Osteocyte (in vitro differentiated cells): ENCODE data around the gene ZDHHC14. TPM values are rescaled to one million over a fixed set of nuclear protein-coding genes. Genes with fewer than 3 reads are reported as not detected.

Experiments
- DNase-seq: peaks from one replicate; pipeline ENCODE4 v3.0.0; 2021; ENCODE audit warnings: mixed read lengths; ENCODE audit not compliant: unreplicated experiment; ENCODE audit errors: extremely low spot score
- H3K27ac Mint-ChIP-seq: one replicate; pipeline ENCODE4 v1.8.0; 2021; ENCODE audit warnings: mild to moderate bottlenecking, mixed read lengths; ENCODE audit not compliant: unreplicated experiment
- H3K27me3 Mint-ChIP-seq: one replicate; pipeline ENCODE4 v1.8.0; 2021; ENCODE audit warnings: mixed read lengths; ENCODE audit not compliant: unreplicated experiment
- H3K36me3 Mint-ChIP-seq: one replicate; pipeline ENCODE4 v1.8.0; 2021; ENCODE audit warnings: mixed read lengths; ENCODE audit not compliant: unreplicated experiment
- H3K4me1 Mint-ChIP-seq: one replicate; pipeline ENCODE4 v1.8.0; 2021; ENCODE audit warnings: mixed read lengths; ENCODE audit not compliant: unreplicated experiment
- H3K4me3 Mint-ChIP-seq: one replicate; pipeline ENCODE4 v1.8.0; 2021; ENCODE audit warnings: mild to moderate bottlenecking, moderate library complexity, mixed read lengths; ENCODE audit not compliant: unreplicated experiment
- H3K9me3 Mint-ChIP-seq: one replicate; pipeline ENCODE4 v1.8.0; 2021; ENCODE audit warnings: mixed read lengths; ENCODE audit not compliant: unreplicated experiment
- total RNA-seq: library from RNA; stranded (reverse); gene quantifications from 2 replicates; pipeline ENCODE4 v1.2.1, GENCODE V29; 2021
- TF ChIP-seq, protein P1 (sequence below): fragments of 200-600 bp; sonication (generic); IDR thresholded peaks from 2 replicates; pipeline ENCODE4 v1.5.0; 2021; ENCODE audit warnings: antibody characterized with exemption, mild to moderate bottlenecking, moderate library complexity

ZDHHC14 gene
- total RNA-seq, 1 donor from 2014 or later = 9.1 TPM

DNA sequence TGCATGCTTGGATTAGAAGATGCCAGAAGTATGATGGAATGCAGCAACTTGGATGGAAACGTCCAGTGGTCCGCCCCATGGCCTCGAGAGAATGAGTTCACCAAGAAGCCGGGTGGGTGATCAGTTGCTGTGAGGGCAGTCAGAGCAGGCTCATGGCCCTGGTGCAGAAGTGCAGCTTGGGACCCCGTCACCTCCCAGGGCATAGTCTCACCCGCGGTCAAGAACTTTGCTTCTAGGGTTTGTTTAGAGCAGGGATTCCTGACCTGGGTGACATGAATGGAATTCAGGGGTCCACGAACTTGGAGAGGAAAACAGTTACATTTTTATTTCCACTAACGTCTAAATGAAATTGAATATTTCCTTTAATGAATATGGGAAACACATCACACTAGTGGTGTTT, 225.5 kb downstream of the ZDHHC14 start:
- no peak for DNase-seq
- TF ChIP-seq, protein P1, sequence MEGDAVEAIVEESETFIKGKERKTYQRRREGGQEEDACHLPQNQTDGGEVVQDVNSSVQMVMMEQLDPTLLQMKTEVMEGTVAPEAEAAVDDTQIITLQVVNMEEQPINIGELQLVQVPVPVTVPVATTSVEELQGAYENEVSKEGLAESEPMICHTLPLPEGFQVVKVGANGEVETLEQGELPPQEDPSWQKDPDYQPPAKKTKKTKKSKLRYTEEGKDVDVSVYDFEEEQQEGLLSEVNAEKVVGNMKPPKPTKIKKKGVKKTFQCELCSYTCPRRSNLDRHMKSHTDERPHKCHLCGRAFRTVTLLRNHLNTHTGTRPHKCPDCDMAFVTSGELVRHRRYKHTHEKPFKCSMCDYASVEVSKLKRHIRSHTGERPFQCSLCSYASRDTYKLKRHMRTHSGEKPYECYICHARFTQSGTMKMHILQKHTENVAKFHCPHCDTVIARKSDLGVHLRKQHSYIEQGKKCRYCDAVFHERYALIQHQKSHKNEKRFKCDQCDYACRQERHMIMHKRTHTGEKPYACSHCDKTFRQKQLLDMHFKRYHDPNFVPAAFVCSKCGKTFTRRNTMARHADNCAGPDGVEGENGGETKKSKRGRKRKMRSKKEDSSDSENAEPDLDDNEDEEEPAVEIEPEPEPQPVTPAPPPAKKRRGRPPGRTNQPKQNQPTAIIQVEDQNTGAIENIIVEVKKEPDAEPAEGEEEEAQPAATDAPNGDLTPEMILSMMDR = no peak
- Mint-ChIP-seq H3K9me3 (no peaks in the 10 kb centered on the region), H3K4me1 (peaks cover 16% of the 10 kb centered on the region), H3K36me3 (no peaks in the 10 kb centered on the region), H3K4me3 (no peak overlapping the region), H3K27me3 (no peaks in the 10 kb centered on the region), H3K27ac (no peak overlapping the region)

DNA sequence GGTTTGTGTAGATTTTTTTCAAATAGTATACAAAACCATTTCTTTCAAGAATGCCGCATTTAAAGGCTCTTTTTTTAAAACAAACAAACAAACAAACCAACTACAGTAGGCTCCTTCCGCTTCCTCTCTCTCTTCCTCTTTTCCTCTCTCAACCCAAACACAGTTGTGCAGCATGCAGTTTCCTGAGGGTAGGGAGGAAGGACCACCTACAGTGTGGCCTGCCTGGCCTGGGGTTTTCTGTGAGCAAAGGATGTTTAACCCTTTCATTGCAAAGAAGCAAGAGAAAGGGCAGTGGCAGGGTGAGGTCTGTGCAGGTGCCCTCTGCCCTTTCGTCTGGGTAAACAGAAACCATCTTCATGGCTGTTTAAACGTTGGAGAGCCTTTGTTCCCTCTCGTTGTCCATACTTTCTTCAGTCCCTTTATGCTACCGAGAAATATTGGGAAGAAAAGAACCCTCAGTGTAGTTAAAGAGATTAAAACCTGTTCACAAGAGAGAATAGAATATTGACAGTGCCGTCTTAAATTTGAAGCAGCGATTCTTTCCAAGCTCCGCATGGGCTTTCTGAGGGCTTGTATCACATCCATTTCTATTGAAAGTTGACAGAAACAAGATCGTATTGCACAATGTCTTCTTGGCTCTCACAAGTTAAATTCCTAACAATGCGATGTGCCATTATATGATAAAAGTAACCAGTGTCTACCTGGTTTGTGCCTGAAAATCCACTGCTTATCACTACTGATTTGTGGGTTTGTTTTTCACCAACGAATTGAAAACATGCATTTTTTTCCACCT, 226.5 kb downstream of the ZDHHC14 start:
- Mint-ChIP-seq H3K4me3 (no peak overlapping the region), H3K36me3 (no peaks in the 10 kb centered on the region), H3K9me3 (no peaks in the 10 kb centered on the region), H3K27ac (no peak overlapping the region), H3K4me1 (peaks cover 16% of the 10 kb centered on the region), H3K27me3 (no peaks in the 10 kb centered on the region)
- DNase-seq = no peak
- TF ChIP-seq, protein P1 = no peak

DNA sequence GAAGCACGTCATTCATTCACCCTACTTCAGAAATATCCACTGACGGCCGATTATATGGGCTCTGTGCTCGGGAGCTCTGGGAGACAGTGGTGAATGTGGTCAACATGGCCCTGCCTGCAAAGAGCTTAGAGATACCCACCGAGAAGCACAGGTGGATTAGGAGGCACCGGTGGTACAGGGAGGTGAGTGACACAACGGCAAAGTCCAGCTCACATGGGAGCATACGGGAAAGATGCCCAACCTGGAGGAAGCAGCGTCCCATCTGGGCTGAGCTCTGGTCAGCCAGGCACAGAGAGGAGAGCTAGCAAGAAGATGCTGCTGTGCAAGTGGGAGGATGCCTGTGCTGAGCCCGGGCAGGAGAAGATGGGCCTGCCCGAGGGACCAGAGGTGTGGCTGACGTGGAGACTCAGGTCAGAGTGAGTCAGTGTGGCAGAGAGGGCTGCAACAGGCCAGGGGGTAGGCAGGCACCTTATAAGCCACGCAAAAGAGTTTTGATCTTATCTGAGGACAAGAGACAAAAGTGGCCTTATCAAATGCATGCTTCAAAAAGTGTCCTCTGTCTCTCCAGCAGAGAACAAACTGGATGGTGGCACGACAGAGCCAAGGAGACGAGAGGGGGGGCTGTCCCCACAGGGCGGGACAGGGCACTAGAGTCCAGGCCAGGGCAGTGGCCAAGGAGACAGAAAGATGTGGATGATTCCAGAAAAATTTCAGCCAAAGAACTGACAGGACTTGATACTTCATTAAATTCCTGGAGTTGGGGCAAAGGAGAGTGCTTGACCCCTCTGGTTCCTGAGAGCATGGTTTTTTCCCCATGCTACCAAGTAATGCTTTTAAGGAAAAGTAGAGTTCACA, 227.5 kb downstream of the ZDHHC14 start:
- no peak for DNase-seq
- H3K9me3 Mint-ChIP-seq = no peaks in the 10 kb centered on the region
- no peaks in the 10 kb centered on the region for H3K27me3 Mint-ChIP-seq
- H3K27ac Mint-ChIP-seq = no peak overlapping the region
- H3K4me1 Mint-ChIP-seq = peaks cover 25% of the 10 kb centered on the region
- TF ChIP-seq, protein P1 = no peak
- H3K4me3 Mint-ChIP-seq = no peak overlapping the region
- no peaks in the 10 kb centered on the region for H3K36me3 Mint-ChIP-seq

DNA sequence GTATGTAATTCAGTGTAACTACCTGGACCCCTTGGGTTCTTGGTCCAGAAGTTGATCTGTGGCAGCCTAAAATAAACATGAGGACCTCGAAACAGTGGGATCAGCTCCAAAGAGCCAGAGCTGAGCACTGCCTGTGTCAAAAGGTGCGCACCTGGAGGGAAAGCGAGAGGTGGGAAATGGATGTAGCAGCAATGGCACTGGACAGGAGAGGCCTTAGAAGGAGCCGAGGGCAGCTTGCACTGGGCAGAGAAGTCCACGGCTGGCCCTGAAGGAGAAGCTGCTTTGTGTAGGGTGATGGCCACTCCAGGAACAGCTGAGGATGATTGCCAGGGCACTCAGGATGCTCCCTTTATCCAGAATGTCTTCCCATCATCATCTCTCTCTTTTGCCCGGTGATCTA, 228.1 kb downstream of the ZDHHC14 start:
- Mint-ChIP-seq H3K4me1 (peaks cover 28% of the 10 kb centered on the region), H3K27me3 (no peaks in the 10 kb centered on the region), H3K9me3 (no peaks in the 10 kb centered on the region), H3K4me3 (no peak overlapping the region), H3K27ac (no peak overlapping the region), H3K36me3 (no peaks in the 10 kb centered on the region)
- TF ChIP-seq, protein P1 = no peak
- no peak for DNase-seq

DNA sequence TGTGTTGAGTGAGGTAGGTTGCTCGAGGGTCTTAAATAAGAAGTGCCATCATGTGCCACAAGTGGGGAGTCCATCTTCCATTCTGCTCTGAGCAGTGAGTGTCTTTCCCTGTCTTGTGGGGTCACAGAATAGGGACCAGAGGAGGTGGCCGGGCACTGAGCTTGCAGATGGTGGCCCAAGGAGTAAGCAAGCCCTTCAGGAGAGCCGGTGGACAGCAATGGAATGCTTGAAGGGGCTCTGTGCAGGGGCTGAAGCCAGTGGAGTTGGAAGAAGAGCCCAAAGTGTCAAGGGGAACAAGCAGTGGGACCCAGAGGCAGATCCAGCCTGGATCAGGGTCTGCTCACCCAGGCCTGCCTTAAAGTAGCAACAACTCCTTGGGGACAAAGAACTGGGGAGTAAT, 228.6 kb downstream of the ZDHHC14 start:
- TF ChIP-seq, protein P1 = no peak
- no peak overlapping the region for H3K27ac Mint-ChIP-seq
- peaks cover 32% of the 10 kb centered on the region for H3K4me1 Mint-ChIP-seq
- H3K9me3 Mint-ChIP-seq = no peaks in the 10 kb centered on the region
- no peaks in the 10 kb centered on the region for H3K27me3 Mint-ChIP-seq
- H3K4me3 Mint-ChIP-seq = no peak overlapping the region
- no peak for DNase-seq
- no peaks in the 10 kb centered on the region for H3K36me3 Mint-ChIP-seq
